Body of pancreas (tissue), 4 donors: Measurements from ENCODE around the gene RASGRF1.

Experiments
- POLR2A ChIP-seq, 3 donors: fragments of 450-650 bp; IDR thresholded peaks; one replicate each; pipeline ENCODE4 v1.6.1; 2016; ENCODE audit warnings: antibody characterized with exemption in 3 of 3, mild to moderate bottlenecking in 2 of 3
- TF ChIP-seq, protein P1 (sequence below), 7 experiments: fragments of 450-650 bp in 4 of 7; fragments of 200-600 bp in 3 of 7; sonication (generic) in 3 of 7; IDR thresholded peaks; one replicate each; pipeline ENCODE4 v1.5.1; 2016 to 2019; ENCODE audit warnings: antibody characterized with exemption in 7 of 7

DNA sequence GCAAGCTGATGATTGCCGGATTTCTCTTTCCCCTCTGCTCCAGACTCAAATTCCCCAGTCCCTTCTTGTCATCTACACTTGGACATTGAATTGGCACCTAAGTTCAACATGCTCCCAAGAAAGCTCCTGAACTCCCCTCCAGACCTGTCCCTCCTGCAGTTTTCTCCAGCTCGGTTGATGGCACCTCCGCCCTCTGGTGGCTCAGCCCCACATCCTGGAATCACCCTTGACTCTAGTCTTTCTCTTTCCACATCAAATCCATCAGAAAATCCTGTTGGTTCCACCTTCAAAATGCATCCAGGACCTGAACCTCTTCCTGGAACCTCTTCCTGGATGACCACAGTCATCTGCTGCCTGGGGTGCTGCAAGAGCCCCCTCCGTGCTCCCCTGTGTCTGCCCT, 60.1 kb downstream of the RASGRF1 start:
- no peak for TF ChIP-seq POLR2A (IDR thresholded peaks at IDR 0.05)
- TF ChIP-seq, protein P1, sequence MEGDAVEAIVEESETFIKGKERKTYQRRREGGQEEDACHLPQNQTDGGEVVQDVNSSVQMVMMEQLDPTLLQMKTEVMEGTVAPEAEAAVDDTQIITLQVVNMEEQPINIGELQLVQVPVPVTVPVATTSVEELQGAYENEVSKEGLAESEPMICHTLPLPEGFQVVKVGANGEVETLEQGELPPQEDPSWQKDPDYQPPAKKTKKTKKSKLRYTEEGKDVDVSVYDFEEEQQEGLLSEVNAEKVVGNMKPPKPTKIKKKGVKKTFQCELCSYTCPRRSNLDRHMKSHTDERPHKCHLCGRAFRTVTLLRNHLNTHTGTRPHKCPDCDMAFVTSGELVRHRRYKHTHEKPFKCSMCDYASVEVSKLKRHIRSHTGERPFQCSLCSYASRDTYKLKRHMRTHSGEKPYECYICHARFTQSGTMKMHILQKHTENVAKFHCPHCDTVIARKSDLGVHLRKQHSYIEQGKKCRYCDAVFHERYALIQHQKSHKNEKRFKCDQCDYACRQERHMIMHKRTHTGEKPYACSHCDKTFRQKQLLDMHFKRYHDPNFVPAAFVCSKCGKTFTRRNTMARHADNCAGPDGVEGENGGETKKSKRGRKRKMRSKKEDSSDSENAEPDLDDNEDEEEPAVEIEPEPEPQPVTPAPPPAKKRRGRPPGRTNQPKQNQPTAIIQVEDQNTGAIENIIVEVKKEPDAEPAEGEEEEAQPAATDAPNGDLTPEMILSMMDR (IDR thresholded peaks at IDR 0.05): no peak
